Uterus (tissue), 4 donors: ENCODE data around the gene C16orf87. TPM values are rescaled to one million over a fixed set of nuclear protein-coding genes. Genes with fewer than 3 reads are reported as not detected.

Source experiments
- DNase-seq, 2 donors: peaks; one replicate each; pipeline ENCODE4 v3.0.0-alpha.2; 2019 to 2020
- H3K27ac ChIP-seq, 2 donors: fragments of 200-600 bp; sonication (generic); 1 replicate in 1 of 2; 2 replicates in 1 of 2; pipeline ENCODE4 v1.5.1; 2016 to 2018
- H3K27me3 ChIP-seq, 2 donors: fragments of 200-600 bp; sonication (generic); one replicate each; pipeline ENCODE4 v1.5.1; 2018 to 2019; ENCODE audit warnings: control low read depth in 1 of 2
- H3K36me3 ChIP-seq, 2 donors: fragments of 200-600 bp; sonication (generic); one replicate each; pipeline ENCODE4 v1.5.1; 2019; ENCODE audit warnings: control low read depth in 1 of 2
- H3K4me1 ChIP-seq, 2 donors: fragments of 200-600 bp; sonication (generic); one replicate each; pipeline ENCODE4 v1.5.1; 2018 to 2019; ENCODE audit warnings: control low read depth in 1 of 2
- H3K4me3 ChIP-seq, 2 donors: fragments of 200-600 bp; sonication (generic); 1 replicate in 1 of 2; 2 replicates in 1 of 2; pipeline ENCODE4 v1.5.1; 2018 to 2019; ENCODE audit warnings: mild to moderate bottlenecking in 1 of 2
- H3K9me3 ChIP-seq, 2 donors: fragments of 200-600 bp; sonication (generic); one replicate each; pipeline ENCODE4 v1.5.1; 2019; ENCODE audit warnings: control low read depth in 1 of 2
- POLR2A ChIP-seq, 2 donors: fragments of 450-650 bp; IDR thresholded peaks; one replicate each; pipeline ENCODE4 v1.6.1; 2016; ENCODE audit warnings: antibody characterized with exemption in 2 of 2, mild to moderate bottlenecking in 1 of 2, moderate library complexity in 1 of 2
- intact Hi-C: fragments of 100-400 bp; cut with DNase I; formaldehyde crosslinking; loops from one replicate; pipeline ENCODE4 v1.15.1; 2023; ENCODE audit warnings: low total_unique reads
- total RNA-seq, 4 donors: library from RNA; depleted of rRNA in 3 of 4; stranded (reverse); fragments of >200 nt in 3 of 4; gene quantifications; one replicate each; pipeline versions ENCODE4 v1.1.0 to v1.2.4, GENCODE V29; 2014 to 2023
- TF ChIP-seq, protein P1 (sequence below), 4 experiments: fragments of 200-600 bp in 2 of 4; fragments of 450-650 bp in 2 of 4; sonication (generic) in 2 of 4; IDR thresholded peaks; one replicate each; pipeline ENCODE4 v1.5.1; 2016 to 2019; ENCODE audit warnings: antibody characterized with exemption in 4 of 4, mild to moderate bottlenecking in 2 of 4, moderate library complexity in 1 of 4
- donor health status: DM: yes; HTN: yes; CAD: no.

C16orf87 gene
- total RNA-seq, 4 donors from 2014 or later, result under 0.01 to 20.1 (median 5.5) TPM

DNA sequence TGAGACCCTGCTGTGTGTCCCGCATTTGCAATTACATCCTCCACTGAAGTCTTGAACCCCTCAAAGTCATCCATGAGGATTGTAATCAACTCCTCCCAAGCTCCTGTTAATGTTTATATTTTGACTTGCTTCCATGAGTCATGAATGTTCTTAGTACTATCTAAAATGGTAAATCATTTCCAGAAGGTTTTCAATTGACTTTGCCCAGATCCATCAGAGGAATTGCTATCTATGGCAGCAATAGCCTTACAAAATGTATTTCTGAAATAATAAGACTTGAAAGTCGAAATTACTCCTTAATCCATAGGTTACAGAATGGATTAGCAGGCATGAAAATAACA, 2.5 kb upstream of the C16orf87 start:
- no peak for TF ChIP-seq POLR2A (IDR thresholded peaks at IDR 0.05)
- TF ChIP-seq, protein P1, sequence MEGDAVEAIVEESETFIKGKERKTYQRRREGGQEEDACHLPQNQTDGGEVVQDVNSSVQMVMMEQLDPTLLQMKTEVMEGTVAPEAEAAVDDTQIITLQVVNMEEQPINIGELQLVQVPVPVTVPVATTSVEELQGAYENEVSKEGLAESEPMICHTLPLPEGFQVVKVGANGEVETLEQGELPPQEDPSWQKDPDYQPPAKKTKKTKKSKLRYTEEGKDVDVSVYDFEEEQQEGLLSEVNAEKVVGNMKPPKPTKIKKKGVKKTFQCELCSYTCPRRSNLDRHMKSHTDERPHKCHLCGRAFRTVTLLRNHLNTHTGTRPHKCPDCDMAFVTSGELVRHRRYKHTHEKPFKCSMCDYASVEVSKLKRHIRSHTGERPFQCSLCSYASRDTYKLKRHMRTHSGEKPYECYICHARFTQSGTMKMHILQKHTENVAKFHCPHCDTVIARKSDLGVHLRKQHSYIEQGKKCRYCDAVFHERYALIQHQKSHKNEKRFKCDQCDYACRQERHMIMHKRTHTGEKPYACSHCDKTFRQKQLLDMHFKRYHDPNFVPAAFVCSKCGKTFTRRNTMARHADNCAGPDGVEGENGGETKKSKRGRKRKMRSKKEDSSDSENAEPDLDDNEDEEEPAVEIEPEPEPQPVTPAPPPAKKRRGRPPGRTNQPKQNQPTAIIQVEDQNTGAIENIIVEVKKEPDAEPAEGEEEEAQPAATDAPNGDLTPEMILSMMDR (IDR thresholded peaks at IDR 0.05), result no peak
- intact Hi-C loops, result no loop called here
- Histone ChIP-seq H3K4me1 (peaks cover 0 to 11% of the 10 kb centered on the region in 2 donors), H3K4me3 (no peak overlapping the region), H3K36me3 (no peaks in the 10 kb centered on the region), H3K27ac (no peak overlapping the region), H3K9me3 (no peaks in the 10 kb centered on the region), H3K27me3 (no peaks in the 10 kb centered on the region)
- no peak for DNase-seq

DNA sequence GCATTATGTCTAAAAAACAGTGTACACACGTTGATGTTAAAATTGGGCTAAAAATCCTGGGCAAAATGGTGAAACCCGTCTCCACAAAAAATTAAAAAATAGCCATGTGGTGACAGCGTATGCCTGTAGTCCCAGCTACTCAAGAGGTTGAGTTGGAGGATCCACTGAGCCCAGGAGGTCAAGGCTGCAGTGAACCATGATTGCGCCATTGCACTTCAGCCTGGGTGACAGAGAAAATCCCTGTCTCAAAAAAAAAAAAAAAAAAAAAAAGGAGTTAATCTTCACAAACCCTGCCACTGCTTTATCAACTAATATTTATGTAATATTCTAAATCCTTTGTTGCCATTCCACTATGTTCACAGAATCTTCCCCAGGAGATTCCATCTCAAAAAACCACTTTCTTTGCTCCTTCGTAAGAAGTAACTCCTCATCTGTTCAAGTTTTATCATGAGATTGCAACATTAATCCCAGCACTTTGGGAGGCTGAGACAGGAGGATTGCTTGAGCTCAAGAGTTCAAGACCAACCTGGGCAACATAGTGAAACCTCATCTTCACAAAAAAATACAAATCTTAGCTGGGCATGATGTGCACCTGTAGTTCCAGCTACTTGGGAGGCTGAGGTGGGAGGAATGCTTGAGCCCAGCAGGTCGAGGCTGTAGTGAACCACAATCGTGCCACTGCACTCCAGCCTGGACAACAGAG, 1.9 kb upstream of the C16orf87 start:
- H3K9me3 ChIP-seq, result no peaks in the 10 kb centered on the region
- H3K27ac ChIP-seq, result no peak overlapping the region
- no peak for TF ChIP-seq POLR2A (IDR thresholded peaks at IDR 0.05)
- intact Hi-C loops, result no loop called here
- H3K4me1 ChIP-seq, result peaks cover 0 to 13% of the 10 kb centered on the region in 2 donors
- H3K36me3 ChIP-seq, result no peaks in the 10 kb centered on the region
- H3K4me3 ChIP-seq, result no peak overlapping the region
- DNase-seq, result no peak
- no peaks in the 10 kb centered on the region for H3K27me3 ChIP-seq

DNA sequence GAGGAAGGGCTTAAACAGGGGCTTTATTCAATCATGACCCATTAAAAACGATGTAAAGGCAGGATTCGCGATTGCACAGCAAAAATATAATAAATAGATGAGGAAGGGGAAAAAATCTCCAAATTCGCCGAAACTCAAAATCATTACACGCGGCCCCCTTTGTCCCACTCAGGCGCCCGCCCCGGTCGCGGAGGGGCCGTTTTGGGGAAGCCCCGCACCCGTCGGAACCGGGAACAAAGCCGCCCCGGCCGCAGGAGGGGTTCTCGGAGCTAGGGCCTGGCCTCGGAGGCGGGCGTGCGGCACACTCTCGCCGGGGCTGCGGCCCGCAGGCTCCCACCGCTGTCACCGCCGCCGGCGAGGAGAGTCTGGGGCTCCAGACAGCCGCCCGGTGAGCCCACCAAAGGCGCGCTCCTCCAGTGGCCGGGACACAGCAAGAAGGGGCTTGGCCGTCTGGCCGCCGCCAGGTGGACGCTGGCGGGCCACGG, 521 bp downstream of the C16orf87 start:
- intact Hi-C loops, result no loop called here
- Histone ChIP-seq H3K27me3 (no peaks in the 10 kb centered on the region), H3K36me3 (no peaks in the 10 kb centered on the region), H3K4me1 (peaks cover 0 to 13% of the 10 kb centered on the region in 2 donors), H3K9me3 (no peaks in the 10 kb centered on the region), H3K27ac (peak overlapping the region; percentile 90 to 93), H3K4me3 (peak overlapping the region; percentile 45 to 86)
- no peak for DNase-seq
- TF ChIP-seq, protein P1 (IDR thresholded peaks at IDR 0.05), result no peak
- no peak for TF ChIP-seq POLR2A (IDR thresholded peaks at IDR 0.05)

DNA sequence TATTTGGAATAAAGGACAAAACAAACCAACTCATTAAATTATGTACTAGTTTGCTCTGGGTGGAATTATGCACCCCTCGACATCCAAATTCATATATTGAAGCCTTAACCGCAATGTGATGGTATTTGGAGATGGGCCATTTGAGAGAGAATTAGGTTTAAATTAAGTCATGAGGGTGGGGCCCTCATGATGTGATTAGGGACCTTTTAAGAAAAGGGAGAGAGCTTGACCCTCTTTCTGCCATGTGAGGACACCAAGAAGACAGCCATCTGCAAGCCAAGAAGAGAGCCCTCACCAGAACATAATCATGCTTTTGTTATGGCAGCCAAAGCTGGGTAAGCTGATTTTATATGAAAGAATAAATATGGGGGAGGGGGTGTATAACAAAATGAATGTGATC, 2.0 kb downstream of the C16orf87 start:
- no peak overlapping the region for H3K27ac ChIP-seq
- H3K27me3 ChIP-seq, result no peaks in the 10 kb centered on the region

DNA sequence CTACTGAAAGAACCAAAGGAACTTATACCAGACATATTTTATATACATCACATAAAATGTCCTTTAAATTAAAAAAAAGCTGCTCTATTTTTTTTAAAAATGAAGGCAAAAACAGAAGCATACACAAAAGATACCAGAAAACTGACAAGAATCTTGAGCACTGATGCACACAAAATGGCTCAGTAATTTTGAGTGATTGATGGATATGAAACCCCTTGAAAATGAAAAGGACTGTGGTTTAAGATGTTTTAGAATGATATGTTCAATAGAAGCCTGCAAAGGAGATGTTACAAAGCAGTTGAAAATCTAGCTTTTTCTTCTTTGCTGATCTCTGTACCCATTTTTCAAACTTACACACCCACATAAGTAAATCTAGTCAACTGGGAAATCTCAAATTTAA, 2.7 kb downstream of the C16orf87 start:
- no peak overlapping the region for H3K4me3 ChIP-seq
- no peaks in the 10 kb centered on the region for H3K36me3 ChIP-seq
- no peaks in the 10 kb centered on the region for H3K9me3 ChIP-seq
- H3K27ac ChIP-seq, result no peak overlapping the region
- TF ChIP-seq, protein P1 (IDR thresholded peaks at IDR 0.05), result no peak
- TF ChIP-seq POLR2A (IDR thresholded peaks at IDR 0.05), result no peak
- peaks cover 0 to 13% of the 10 kb centered on the region in 2 donors for H3K4me1 ChIP-seq
- DNase-seq, result no peak
- H3K27me3 ChIP-seq, result no peaks in the 10 kb centered on the region
- intact Hi-C loops, result no loop called here

More for the DNA sequence above, 2.0 kb downstream of the C16orf87 start:
- TF ChIP-seq, protein P1 (IDR thresholded peaks at IDR 0.05), result no peak
- TF ChIP-seq POLR2A (IDR thresholded peaks at IDR 0.05), result no peak
- Histone ChIP-seq H3K4me3 (no peak overlapping the region), H3K4me1 (peaks cover 0 to 13% of the 10 kb centered on the region in 2 donors), H3K9me3 (no peaks in the 10 kb centered on the region), H3K36me3 (no peaks in the 10 kb centered on the region)
- intact Hi-C loops, result no loop called here
- DNase-seq, result no peak
